LNCaP clone FGC (cell line): ENCODE measurements around the gene PDCD5.
A peak's percentile ranks its signal among the peaks of the same experiment; 100 is the strongest.
"Not testable (repeated sequence)": the region's sequence is repeated elsewhere in the genome, so short reads cannot be mapped to it uniquely, and the experiment has no call there.

Experiments
- DNase-seq: peaks from one replicate; pipeline ENCODE4 v3.0.0-alpha.2; 2011; ENCODE audit warnings: low read depth
- H3K4me3 ChIP-seq: 2 replicates; pipeline ENCODE4 v1.5.1; 2011; ENCODE audit warnings: mild to moderate bottlenecking, low read depth, low read length, control low read depth
- CTCF ChIP-seq: IDR thresholded peaks from 2 replicates; pipeline ENCODE4 v1.5.1; 2012; ENCODE audit warnings: mild to moderate bottlenecking; ENCODE audit not compliant: control insufficient read depth, insufficient read depth; ENCODE audit errors: extremely low read depth

The PDCD5 gene

DNA sequence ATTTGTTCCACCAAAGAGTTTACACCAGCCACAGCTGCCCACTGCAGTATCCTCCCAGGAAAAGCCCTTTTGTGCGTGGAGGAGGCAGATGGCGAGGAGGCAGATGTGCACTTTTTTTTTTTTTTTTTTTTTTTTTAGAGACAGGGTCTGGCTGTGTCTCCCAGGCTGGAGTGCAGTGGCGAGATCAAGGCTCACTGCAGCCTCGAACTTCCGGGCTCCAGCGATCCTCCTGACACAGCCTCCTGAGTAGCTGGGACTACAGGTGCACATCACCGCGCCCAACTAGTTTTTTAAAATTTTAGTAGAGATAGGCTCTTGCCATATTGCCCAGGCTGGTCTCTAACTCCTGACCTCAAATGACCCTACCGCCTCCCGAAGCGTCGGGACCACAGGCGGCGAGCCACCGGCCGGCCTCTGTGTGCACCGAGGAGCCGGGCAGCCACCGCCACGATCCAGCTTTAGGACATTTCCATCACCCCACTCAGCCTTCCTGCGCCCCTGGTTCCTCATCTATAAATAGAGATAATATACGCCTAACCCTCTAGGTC lies 563 bp upstream of the PDCD5 start:
- peak overlapping the region; percentile 96 for H3K4me3 ChIP-seq
- no peak for DNase-seq
- no peak for TF ChIP-seq CTCF

DNA sequence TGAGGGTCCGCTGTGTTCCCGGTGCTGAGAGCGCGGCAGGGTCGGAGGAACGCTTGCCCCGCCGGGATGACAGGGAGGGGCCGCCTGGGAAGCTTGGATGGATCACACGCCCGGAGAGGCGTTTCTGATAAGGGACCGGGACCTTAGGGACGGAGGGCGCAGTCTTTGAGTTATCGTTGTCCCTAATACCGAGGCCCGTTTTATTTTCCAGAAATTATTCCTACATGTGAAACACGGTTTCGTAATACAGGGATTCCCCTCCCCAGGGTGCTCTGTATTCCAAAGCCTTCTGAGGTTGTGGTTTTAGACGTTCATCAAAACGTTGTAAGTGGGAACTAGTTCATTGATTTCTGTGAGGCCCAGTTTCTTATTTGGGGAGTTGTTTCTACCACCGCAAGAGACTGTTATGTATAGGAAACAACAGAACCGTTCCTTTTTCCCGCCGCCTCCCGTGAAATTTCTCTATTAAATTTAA lies 752 bp downstream of the PDCD5 start:
- no peak for DNase-seq
- TF ChIP-seq CTCF, result no peak
- peak overlapping the region; percentile 96 for H3K4me3 ChIP-seq

DNA sequence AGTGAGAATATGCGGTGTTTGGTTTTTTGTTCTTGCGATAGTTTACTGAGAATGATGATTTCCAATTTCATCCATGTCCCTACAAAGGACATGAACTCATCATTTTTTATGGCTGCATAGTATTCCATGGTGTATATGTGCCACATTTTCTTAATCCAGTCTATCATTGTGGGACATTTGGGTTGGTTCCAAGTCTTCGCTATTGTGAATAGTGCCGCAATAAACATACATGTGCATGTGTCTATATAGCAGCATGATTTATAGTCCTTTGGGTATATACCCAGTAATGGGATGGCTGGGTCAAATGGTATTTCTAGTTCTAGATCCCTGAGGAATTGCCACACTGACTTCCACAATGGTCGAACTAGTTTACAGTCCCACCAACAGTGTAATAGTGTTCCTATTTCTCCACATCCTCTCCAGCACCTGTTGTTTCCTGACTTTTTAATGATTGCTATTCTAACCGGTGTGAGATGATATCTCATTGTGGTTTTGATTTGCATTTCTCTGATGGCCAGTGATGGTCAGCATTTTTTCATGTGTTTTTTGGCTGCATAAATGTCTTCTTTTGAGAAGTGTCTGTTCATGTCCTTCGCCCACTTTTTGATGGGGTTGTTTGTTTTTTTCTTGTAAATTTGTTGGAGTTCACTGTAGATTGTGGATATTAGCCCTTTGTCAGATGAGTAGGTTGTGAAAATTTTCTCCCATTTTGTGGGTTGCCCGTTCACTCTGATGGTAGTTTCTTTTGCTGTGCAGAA lies 6.9 kb downstream of the PDCD5 start:
- DNase-seq, result not testable (repeated sequence)

GRCh38 chr19:32594021-32594420 lies 13.0 kb downstream of the PDCD5 start:
- H3K4me3 ChIP-seq, result no peak overlapping the region
- TF ChIP-seq CTCF, result no peak
- DNase-seq, result no peak

More for the DNA sequence above, 6.9 kb downstream of the PDCD5 start:
- H3K4me3 ChIP-seq, result not testable (repeated sequence)

GRCh38 chr19:32595491-32595890 lies 14.5 kb downstream of the PDCD5 start:
- H3K4me3 ChIP-seq, result no peak overlapping the region
- no peak for DNase-seq
- TF ChIP-seq CTCF, result no peak

GRCh38 chr19:32598022-32598421 lies 17.0 kb downstream of the PDCD5 start:
- no peak overlapping the region for H3K4me3 ChIP-seq
- no peak for DNase-seq
- TF ChIP-seq CTCF, result no peak

DNA sequence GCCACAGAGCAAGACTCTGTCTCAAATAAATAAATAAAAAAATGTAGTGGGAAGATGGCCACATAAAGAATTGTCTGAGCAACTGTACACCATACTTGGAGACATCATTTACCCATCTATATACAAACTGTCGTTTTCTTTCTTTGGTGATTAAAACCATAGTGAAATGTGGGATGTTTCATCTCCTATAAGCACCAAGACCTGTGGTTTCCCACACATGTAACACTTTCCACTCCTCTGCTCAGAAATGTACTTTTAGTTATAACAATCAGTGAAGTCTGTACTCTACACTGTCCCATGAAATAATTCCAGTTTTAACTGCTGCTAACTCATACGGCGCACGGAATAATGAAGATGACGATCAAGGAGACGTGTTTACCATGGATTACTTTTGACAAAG lies 18.3 kb downstream of the PDCD5 start:
- no peak for TF ChIP-seq CTCF
- no peak overlapping the region for H3K4me3 ChIP-seq
- DNase-seq, result no peak
